Measurements from ENCODE around the gene TRIM17.
"Not testable (repeated sequence)": the region's sequence is repeated elsewhere in the genome, so short reads cannot be mapped to it uniquely, and the experiment has no call there.

TRIM17 gene

DNA sequence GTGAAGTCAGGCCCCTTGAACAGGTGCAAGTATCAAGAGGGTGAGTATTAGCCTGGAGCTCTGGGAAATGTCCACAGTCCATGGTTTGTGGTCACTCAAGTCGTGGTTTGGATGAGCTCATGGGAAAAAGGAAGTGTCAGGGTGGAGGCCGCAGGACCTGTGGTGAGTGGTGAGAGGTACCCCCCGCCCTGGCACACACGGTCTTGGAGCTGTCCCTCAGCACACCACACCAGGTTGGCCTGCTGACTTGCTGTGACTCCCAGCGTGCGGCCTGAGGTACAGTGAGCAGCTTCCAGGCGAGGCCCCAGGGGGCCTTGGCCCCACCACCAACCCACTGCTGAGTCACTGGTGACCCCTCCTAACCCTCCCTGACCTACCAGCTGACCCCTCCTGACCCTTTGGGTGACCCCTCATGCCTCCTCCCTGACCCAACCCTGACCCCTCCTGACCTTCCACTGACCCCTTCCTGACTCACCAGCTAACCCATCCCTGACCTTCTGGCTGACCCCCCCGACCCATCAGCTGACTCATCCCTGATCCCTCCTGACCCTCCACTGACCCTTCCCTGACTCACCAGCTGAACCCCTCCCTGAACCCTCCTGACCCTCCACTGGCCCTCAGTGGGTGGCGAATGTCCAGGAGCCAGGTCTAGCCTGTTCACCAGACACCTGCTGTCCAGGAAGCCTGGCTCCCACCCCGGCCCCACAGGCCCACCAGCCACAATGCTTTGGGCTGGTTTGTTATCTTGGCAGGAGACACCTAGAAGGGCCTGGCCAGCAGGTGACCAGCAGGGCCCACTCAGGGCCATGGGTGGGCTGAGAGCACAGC, 35.7 kb upstream of the TRIM17 start:
- in situ Hi-C loops (cut with HindIII; ENCODE audit: low pct_ligation_motif_present, low pct_unique_long_range_greater_than_20kb, low sequenced_read_pairs): no loop called here
- peak; percentile 81 for DNase-seq

DNA sequence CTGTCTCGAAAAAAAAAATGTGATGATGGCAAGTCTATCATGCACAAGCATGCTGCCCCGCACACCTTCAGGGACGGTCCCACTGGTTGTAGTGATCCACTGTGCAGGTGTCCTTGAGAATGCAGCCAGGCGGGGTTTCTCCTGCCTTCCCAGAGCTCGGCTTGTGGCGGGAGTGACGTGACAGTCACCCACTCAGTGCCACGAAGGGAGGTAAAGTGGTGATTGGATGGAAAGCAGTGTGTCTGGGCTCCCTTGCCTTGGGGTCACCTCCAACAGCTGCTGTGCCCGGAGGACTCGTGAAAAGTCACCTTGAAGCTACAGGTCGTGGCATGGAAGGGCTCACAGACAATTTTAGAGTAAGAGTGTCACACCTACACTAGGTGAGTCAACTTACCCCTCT, 33.5 kb upstream of the TRIM17 start:
- no peak for DNase-seq
- in situ Hi-C loops (cut with HindIII; ENCODE audit: low pct_ligation_motif_present, low pct_unique_long_range_greater_than_20kb, low sequenced_read_pairs): no loop called here

DNA sequence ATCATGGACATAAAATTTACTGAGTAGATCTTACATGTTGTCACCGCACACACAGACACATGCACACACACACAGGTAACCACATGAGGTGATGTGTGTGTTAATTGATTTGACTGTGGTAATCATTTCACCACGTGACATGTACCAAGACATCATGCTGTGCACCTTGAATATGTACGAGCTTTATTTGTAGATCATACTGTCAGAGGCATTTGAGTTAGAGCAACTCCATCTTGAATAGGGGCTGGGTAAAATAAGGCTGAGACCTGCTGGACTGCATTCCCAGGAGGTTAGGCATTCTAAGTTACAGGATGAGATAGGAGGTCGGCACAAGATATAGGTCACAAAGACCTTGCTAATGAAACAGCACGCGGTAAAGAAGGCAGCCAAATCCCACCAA, 31.7 kb upstream of the TRIM17 start:
- in situ Hi-C loops (cut with HindIII; ENCODE audit: low pct_ligation_motif_present, low pct_unique_long_range_greater_than_20kb, low sequenced_read_pairs): no loop called here
- DNase-seq: no peak

DNA sequence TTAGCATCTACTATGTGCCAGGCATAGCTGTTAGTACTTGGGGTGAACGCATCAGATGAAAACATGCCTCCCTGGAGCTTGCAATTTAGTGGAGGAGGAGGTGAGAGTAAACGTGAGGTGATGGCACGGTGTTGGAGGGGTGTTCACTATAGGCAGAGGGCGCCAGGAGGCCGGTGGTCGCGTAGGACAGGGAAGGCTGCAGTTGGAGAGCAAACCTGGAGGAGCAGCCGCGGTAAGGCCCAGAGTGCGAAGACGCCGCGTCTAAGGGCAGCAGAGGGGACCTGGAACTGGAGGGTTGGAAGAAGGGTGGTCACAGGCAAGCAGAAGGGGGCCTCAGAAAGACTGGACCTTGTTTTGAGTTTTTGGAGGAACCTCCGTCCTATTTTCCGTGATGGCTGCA, 30.2 kb upstream of the TRIM17 start:
- DNase-seq: no peak
- in situ Hi-C loops (cut with HindIII; ENCODE audit: low pct_ligation_motif_present, low pct_unique_long_range_greater_than_20kb, low sequenced_read_pairs): no loop called here

DNA sequence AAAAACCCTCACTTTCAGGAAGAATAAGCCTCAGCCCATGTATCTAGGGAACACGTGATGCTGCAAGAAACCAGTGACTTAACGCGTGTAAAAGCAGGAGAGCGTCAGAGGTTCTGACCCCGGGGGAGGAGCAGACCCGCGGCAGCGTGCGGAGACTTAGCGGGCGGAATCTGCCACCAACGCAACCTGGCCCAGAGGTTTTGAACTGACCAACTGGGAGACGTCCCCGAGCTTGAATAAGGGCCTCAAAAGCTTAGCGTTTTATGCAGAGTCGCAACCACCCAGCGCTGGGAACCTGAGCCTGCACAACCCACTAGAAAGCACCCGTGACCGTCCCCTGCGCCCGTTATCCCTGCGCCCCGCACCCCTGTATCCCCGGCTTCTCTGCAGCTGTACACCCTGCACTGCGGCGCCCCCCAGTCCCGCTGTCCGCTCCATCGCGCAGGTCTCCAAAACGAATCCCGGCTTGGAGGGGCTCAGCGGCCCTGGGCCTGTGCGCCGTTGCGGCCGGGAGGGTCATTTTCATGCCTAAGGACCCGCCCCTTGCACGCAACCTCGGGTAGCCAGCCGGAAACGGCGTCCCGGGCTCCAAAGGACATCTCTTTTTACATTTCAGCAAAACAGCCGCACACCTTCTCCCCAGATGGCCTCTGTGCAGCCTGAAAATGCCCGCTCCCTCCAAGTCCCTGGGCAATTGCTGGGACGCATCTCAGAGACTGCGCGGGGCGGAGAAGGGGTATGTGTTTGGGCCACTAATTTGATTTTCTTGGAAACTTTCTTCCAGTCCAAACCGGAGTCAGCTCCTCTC, 29.4 kb upstream of the TRIM17 start:
- in situ Hi-C loops (cut with HindIII; ENCODE audit: low pct_ligation_motif_present, low pct_unique_long_range_greater_than_20kb, low sequenced_read_pairs): no loop called here
- peak; percentile 59 for DNase-seq

DNA sequence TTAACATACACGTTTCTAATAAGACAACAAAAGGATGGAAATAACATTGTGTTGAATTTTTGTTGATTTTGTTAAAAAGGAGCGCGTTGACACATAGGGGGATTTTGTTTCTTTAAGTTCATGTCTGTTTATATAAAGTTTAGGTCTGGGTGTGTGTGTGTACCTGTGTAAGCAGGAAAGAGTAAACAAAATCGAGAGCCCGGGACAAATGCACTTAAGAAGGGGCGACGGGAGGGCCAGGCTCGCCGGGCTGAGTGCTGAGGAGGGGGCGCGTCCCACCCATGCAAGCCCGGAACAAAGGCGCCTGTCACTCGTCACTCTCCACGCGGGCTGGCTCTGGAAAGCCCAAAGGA, 28.8 kb upstream of the TRIM17 start:
- in situ Hi-C loops (cut with HindIII; ENCODE audit: low pct_ligation_motif_present, low pct_unique_long_range_greater_than_20kb, low sequenced_read_pairs): no loop called here
- no peak for DNase-seq

DNA sequence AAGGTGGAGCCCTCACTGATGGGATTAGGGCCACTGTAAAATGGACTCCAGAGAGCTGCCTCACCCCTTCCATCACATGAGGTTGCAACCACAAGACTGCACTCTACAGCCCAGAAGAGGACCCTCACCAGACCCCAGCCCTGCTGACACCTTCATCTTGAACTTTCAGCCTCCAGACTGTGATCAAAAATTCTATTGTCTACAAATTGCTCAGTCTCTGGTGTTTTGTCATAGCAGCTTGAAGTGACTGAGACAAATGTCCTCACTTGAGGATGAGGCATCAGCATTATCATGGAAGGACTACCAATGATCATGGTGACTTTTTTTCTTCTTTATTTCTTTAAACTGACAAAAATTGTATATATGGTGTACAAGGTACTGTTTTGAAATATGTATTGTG, 26.7 kb upstream of the TRIM17 start:
- DNase-seq: no peak
- in situ Hi-C loops (cut with HindIII; ENCODE audit: low pct_ligation_motif_present, low pct_unique_long_range_greater_than_20kb, low sequenced_read_pairs): no loop called here

DNA sequence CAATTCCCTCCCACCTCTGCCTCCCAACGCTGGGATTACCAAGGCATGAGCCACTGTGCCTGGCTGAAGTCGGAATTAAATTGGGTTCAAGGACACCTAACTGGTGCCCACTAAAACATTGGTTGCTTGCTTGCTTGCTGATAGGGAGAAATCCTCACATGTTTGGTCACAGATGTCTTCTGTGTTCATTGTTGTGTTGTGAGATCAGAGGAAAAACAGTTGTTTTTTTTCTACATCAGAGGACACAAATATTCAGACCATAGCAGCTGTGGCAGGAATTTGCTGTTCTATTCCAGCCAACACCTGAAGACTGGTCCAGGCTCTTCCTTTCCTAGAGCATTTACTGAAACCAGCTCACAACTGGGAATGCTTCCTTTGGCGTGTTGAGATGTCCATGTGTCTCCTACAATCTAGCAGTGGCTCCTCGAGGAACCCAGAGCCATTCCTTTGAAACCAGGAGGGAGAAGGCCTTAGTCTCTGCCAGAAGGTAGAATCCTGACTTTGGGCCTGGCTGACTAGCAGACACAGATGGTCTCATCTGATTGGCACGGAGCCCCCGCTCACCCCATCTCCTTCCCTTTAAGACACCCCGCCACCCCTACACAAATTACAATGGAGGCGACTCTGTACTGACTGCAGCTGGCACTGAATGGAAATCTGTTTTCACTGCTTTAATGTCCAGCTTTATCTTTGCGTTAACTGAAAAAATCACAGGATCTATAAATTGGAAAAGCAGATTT, 24.3 kb upstream of the TRIM17 start:
- in situ Hi-C loops (cut with HindIII; ENCODE audit: low pct_ligation_motif_present, low pct_unique_long_range_greater_than_20kb, low sequenced_read_pairs): no loop called here
- no peak for DNase-seq

DNA sequence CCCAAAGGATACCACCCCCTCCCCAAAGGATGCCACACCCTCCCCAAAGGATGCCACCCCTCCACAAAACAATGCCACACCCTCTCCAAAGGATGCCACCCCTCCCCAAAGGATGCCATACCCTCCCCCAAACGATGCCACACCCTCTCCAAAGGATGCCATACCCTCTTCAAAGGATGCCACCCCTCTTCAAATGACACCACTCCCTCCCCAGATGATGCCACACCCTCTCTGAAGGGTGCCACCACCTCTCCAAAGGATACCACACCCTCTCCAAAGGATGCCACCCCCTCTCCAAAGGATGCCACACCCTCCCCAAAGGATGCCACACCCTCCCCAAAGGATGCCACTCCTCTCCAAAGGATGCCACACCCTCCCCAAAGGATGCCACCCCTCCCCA, 21.6 kb upstream of the TRIM17 start:
- DNase-seq: no peak
- in situ Hi-C loops (cut with HindIII; ENCODE audit: low pct_ligation_motif_present, low pct_unique_long_range_greater_than_20kb, low sequenced_read_pairs): no loop called here

DNA sequence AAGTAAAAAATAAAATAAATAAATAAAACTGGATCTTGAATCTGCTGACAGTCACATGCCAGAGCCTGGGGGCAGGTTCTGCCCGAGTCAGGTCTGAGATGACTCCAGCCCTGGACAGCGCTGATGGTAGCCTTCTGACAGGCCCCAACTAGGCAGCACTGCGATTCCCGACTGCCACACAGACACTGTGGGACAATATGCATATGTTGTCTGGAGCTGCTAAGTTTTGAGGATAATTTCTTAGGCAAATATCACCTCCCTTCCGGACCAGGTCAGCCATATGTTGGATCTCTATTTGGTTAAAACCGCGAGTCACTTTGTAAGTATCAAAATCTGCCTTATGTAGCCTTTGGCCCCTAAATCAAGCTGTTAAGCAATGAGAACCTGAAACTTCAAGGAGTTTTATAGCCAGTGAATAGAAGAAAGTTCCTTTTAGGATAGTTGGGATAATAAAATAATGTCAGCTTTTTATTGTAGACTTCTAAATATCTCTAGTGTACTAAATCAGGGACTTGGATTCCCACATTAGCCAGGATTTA, 20.8 kb upstream of the TRIM17 start:
- in situ Hi-C loops (cut with HindIII; ENCODE audit: low pct_ligation_motif_present, low pct_unique_long_range_greater_than_20kb, low sequenced_read_pairs): no loop called here
- DNase-seq: no peak

DNA sequence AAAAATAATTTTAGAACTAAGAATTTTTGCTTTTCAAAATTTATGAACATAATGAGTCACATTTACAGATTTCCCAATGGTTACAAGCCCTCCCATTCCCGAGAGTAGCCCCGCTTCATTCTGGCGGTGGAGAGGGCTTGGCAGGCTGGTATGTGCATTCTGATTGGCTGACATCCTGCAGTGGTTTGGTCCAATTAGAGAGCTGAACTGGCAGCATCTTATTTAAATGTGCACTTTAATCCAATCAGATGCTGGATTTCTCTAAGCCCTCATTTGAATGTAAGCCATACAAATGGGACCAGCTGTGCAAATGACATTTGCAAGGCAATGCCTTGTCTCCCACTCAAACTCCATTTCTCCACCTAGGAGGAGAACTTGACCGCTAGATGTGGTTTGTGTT, 18.0 kb upstream of the TRIM17 start:
- in situ Hi-C loops (cut with HindIII; ENCODE audit: low pct_ligation_motif_present, low pct_unique_long_range_greater_than_20kb, low sequenced_read_pairs): no loop called here
- no peak for DNase-seq

DNA sequence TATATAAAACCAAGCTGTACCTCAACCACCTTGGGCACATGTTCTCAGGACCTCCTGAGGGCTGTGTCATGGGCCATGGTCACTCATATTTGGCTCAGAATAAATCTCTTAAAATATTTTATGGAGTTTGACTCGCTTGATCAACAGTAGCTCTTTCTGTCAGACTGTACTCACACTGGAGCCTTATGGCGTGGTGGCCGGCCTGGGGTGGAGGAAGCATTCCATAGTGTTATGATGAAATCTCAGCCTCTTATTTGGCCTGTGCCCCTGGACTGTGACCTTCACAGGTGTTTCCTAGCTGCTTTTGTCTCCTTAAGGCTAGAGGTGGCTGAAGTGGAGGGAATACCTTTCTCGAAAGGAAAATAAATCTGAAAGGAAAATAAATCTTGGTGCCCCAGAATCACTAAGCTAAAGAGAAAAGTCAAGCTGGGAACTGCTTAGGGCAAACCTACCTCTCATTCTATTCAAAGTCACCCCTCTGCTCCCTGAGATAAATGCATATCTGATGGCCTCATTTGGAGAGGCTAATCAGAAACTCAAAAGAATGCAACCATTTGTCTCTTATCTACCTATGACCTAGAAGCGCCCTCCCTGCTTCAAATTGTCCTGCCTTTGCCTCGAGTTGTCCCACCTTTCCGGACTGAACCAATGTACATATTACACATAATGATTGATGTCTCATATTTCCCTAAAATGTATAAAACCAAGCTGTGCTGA, 16.8 kb upstream of the TRIM17 start:
- in situ Hi-C loops (cut with HindIII; ENCODE audit: low pct_ligation_motif_present, low pct_unique_long_range_greater_than_20kb, low sequenced_read_pairs): not testable (repeated sequence)

DNA sequence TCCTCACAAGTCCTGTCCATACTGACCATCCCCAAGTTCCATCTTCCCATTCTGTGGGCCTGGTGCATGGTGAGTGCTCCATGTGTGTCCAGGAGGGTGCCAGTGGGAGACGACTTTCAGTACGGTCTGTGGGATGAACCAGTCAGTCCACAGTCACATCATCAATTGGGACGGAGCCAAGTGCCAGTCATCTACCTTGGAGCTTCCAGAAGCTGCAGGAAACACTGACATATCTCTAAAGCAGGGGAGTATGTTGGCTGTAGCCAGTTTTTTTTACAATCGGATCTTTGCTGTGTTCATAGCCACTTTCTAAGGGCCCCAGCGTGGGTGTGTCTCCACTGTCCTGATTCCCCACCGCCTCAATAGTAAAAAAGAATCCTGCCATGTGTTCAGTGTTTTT, 13.6 kb upstream of the TRIM17 start:
- no peak for DNase-seq
- in situ Hi-C loops (cut with HindIII; ENCODE audit: low pct_ligation_motif_present, low pct_unique_long_range_greater_than_20kb, low sequenced_read_pairs): no loop called here

More for the DNA sequence above, 16.8 kb upstream of the TRIM17 start:
- not testable (repeated sequence) for DNase-seq

DNA sequence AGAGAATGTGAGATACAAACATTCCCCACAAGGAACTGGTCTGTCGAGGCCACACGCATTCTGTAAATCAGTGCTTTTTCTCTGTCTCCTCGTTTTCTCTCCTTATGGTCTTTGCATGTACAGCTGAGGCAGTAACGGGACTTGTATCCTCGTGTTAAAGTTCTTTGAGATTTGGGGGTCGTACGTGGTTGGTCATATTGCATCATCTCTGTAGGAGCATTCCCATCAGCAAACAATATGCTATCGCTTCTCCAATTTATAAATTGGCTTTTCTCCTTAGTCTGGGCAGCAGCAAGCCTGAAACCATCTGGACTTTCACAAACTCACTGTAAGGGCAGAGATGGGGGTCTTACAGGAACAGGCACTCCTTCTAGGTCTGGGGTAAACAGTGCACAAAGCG, 13.0 kb upstream of the TRIM17 start:
- DNase-seq: no peak
- in situ Hi-C loops (cut with HindIII; ENCODE audit: low pct_ligation_motif_present, low pct_unique_long_range_greater_than_20kb, low sequenced_read_pairs): no loop called here

DNA sequence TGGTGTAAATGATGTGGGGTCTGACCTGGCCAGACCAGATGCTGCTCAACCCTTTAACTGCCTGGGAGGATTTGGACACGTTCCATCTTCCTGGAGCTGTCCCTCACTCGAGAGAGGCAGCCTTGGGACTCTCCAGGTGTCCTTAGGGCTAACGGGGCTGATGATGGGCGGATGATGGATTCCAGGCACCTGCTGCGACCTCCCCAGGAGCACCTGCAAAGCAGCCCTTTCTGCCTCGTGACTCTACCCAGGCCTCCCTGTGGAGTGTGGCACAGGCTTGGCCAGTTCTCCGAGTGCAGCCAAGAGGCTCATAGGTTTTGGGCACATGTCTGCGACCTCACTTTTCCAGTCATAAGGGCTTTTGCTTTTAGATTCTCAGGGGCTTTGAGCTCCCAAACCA, 12.3 kb upstream of the TRIM17 start:
- in situ Hi-C loops (cut with HindIII; ENCODE audit: low pct_ligation_motif_present, low pct_unique_long_range_greater_than_20kb, low sequenced_read_pairs): no loop called here
- no peak for DNase-seq

DNA sequence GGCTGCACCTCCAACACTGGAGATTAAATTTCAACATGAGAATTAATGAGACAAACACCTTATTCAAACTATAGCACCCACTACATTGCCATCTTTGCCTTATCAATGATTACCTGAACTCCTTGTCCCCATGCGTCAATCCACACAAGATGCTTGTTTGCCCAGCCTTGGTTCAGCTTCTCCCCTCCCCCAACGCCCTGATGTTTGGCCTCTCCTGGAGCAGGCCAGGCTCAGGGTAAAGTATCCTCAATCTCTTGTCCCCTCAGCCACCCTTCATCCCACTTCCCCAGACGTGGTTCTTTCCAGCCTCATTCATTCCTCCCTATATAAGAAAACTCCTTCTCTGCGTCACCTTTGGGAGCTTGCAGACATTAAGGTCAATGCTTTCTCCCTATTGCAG, 11.8 kb upstream of the TRIM17 start:
- in situ Hi-C loops (cut with HindIII; ENCODE audit: low pct_ligation_motif_present, low pct_unique_long_range_greater_than_20kb, low sequenced_read_pairs): no loop called here
- no peak for DNase-seq

DNA sequence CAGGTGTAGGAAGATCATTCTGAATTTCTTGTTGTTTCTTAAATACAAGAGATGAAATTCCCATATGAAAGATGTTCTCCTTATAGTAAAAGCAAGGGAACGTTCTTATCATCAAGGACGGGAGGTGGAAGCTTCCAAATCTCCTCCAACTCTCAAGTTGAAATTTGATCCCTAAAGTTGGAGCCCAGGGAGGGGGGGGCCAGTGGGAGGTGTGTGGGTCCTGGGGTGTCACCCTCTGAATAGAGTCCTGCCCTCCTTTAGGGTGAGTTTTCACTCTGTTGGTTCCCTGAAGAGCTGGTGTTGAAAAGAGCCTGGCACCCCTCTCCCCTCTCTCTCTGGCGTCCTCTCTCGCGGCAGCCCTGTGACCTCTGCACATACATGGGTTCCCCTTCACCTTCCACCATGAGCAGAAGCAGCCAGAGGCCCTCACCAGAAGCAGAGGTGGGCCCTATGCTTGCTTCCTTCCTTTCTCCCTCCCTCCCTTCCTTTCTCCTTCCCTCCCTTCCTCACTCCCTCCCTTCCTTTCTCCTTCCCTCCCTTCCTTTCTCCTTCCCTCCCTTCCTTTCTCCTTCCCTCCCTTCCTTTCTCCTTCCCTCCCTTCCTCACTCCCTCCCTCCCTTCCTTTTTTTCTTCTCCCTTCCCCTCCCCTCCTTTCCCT, 10.0 kb upstream of the TRIM17 start:
- DNase-seq: no peak
- in situ Hi-C loops (cut with HindIII; ENCODE audit: low pct_ligation_motif_present, low pct_unique_long_range_greater_than_20kb, low sequenced_read_pairs): no loop called here

Data from ACHN (cell line).